Measurements from ENCODE around the gene RNF11. TPM values are rescaled to one million over a fixed set of nuclear protein-coding genes. Genes with fewer than 3 reads are reported as not detected.

Gene RNF11, protein sequence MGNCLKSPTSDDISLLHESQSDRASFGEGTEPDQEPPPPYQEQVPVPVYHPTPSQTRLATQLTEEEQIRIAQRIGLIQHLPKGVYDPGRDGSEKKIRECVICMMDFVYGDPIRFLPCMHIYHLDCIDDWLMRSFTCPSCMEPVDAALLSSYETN
- total RNA-seq, result 87.3 and 91.1 TPM in 2 replicates

DNA sequence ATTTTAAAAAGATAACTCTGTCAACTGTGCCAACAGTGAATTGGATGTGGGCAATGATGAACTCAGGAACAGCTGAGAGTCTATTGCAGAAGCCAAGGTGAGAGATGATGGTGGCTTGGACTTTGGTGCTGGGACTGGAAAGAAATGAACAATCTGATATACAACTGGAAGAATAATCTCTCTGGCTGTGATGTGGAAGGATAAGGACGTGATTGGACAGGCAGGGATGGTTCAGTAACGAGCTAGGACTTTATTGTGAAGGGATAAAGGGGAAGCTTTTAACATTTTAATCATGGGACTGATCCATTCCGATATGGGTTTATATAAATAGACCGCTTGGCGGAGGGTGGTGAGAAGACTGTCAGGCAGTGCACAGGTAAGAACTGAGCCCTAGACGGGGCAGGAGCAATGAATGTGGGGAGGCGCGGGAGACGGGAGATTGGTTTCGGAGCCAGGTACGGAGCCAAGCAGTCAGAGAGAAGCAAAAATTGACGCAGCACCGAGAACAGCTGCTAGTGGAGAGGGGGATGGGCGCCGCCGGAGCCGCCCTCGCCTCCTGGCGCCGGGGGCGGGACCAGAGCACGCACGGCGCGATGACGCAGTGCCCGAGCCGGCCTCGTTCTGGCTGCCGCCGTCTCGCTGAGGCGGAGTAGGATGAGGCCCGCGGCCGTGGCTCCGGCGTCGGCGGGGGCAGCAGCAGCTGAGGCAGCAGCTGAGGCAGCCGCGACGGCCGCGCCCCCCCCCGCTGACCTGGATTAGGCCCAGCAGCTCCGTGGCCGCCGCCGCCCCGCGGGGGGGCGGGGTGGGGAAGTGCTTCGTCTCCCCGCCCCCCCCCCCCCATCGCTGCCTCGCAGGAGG lies at the start of gene RNF11:
TSS of gene RNF11 (plus strand) at position 601 of the 858 bp plus-strand sequence. CDS start 484 bp downstream, outside the sequence.
- no peaks in the 10 kb centered on the region for H3K27me3 ChIP-seq (ENCODE audit: control insufficient read depth, insufficient read depth, low read length)
- no peaks in the 10 kb centered on the region for H3K36me3 ChIP-seq (ENCODE audit: control insufficient read depth, insufficient read depth, low read length)
- TF ChIP-seq, protein P1, sequence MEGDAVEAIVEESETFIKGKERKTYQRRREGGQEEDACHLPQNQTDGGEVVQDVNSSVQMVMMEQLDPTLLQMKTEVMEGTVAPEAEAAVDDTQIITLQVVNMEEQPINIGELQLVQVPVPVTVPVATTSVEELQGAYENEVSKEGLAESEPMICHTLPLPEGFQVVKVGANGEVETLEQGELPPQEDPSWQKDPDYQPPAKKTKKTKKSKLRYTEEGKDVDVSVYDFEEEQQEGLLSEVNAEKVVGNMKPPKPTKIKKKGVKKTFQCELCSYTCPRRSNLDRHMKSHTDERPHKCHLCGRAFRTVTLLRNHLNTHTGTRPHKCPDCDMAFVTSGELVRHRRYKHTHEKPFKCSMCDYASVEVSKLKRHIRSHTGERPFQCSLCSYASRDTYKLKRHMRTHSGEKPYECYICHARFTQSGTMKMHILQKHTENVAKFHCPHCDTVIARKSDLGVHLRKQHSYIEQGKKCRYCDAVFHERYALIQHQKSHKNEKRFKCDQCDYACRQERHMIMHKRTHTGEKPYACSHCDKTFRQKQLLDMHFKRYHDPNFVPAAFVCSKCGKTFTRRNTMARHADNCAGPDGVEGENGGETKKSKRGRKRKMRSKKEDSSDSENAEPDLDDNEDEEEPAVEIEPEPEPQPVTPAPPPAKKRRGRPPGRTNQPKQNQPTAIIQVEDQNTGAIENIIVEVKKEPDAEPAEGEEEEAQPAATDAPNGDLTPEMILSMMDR (IDR thresholded peaks at IDR 0.05; ENCODE audit: insufficient read depth, low read length, poor library complexity, severe bottlenecking), result no peak
- peak within 1 kb of the TSS; percentile 99 for H3K4me3 ChIP-seq (ENCODE audit: low read depth, low read length)
- peak; percentile 44 for DNase-seq (ENCODE audit: low read depth)

GRCh38 chr1:51188230-51188629 lies 47.8 kb upstream of the RNF11 start:
- no peak for DNase-seq (ENCODE audit: low read depth)
- Histone ChIP-seq H3K27me3 (ENCODE audit: control insufficient read depth, insufficient read depth, low read length) (peaks cover 3% of the 10 kb centered on the region), H3K4me3 (ENCODE audit: low read depth, low read length) (no peak overlapping the region), H3K36me3 (ENCODE audit: control insufficient read depth, insufficient read depth, low read length) (no peaks in the 10 kb centered on the region)
- TF ChIP-seq, protein P1 (IDR thresholded peaks at IDR 0.05; ENCODE audit: insufficient read depth, low read length, poor library complexity, severe bottlenecking), result no peak

DNA sequence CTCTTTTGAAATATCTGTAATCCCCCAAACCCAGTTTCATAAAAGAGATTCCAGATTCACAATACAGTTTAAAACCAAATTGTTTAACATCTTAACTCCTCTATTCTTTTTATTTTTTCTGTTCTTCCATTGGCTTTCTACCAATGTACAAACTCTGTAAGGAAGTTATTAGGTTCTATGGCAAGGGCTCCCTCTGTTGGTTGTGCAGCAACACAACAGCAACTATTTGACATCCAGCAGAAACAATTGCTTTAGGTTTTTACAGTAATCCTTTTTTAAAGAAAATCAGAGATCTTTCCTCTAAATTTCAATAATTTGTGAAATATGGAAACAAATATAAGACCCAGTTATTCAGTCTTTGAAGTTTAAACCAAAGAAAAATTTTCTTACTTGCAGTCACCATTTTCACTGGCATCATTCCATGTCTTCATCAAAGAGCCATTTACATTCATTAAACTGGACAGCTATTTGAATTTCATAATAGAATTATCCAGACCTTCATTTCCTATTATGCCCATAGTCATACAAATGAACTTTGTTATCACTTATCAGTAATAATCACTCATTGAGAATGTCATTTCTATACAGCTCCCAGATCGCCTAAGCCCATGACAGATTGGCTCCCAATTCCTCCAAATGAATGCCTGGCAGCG lies 46.5 kb upstream of the RNF11 start:
- Histone ChIP-seq H3K36me3 (ENCODE audit: control insufficient read depth, insufficient read depth, low read length) (no peaks in the 10 kb centered on the region), H3K27me3 (ENCODE audit: control insufficient read depth, insufficient read depth, low read length) (peaks cover 3% of the 10 kb centered on the region), H3K4me3 (ENCODE audit: low read depth, low read length) (no peak overlapping the region)
- DNase-seq (ENCODE audit: low read depth), result peak; percentile 44
- TF ChIP-seq, protein P1 (IDR thresholded peaks at IDR 0.05; ENCODE audit: insufficient read depth, low read length, poor library complexity, severe bottlenecking), result peak; percentile 89

GRCh38 chr1:51190961-51191360 lies 45.1 kb upstream of the RNF11 start:
- Histone ChIP-seq H3K36me3 (ENCODE audit: control insufficient read depth, insufficient read depth, low read length) (no peaks in the 10 kb centered on the region), H3K27me3 (ENCODE audit: control insufficient read depth, insufficient read depth, low read length) (peaks cover 3% of the 10 kb centered on the region), H3K4me3 (ENCODE audit: low read depth, low read length) (no peak overlapping the region)
- no peak for DNase-seq (ENCODE audit: low read depth)
- TF ChIP-seq, protein P1 (IDR thresholded peaks at IDR 0.05; ENCODE audit: insufficient read depth, low read length, poor library complexity, severe bottlenecking), result no peak

DNA sequence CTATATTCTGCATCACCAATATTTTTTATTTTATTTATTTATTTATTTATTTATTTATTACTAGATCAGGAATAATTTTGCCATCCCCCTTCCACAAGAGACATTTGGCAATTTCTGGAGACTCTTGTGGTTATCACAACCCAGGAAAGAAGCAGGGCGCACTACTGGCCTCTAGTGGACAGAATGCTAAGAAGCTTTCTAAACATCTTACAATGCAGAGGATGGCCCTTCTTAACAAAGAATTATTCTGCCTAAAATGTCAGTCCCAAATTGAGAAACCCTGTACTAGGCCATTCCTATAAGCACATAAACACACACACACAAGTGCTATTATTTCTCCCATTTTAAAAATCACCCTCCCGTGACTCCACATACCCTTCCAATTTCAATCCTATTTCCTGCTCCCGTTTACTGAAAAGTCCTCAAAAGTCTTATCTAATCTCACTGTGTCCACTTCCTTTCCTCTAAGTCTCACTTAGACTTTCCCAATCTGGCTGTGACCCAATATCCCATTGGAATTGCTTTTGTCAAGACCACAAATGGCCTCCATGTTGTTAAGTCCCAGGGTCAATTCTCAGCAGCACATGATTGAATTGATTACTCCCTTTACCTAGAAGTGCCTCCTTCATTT lies 43.7 kb upstream of the RNF11 start:
- TF ChIP-seq, protein P1 (IDR thresholded peaks at IDR 0.05; ENCODE audit: insufficient read depth, low read length, poor library complexity, severe bottlenecking), result peak; percentile 88
- DNase-seq (ENCODE audit: low read depth), result peak; percentile 28
- H3K27me3 ChIP-seq (ENCODE audit: control insufficient read depth, insufficient read depth, low read length), result peaks cover 3% of the 10 kb centered on the region
- no peak overlapping the region for H3K4me3 ChIP-seq (ENCODE audit: low read depth, low read length)
- no peaks in the 10 kb centered on the region for H3K36me3 ChIP-seq (ENCODE audit: control insufficient read depth, insufficient read depth, low read length)

Data from kidney epithelial cell (primary cell).